ENCODE data around the gene PIGV.

DNA sequence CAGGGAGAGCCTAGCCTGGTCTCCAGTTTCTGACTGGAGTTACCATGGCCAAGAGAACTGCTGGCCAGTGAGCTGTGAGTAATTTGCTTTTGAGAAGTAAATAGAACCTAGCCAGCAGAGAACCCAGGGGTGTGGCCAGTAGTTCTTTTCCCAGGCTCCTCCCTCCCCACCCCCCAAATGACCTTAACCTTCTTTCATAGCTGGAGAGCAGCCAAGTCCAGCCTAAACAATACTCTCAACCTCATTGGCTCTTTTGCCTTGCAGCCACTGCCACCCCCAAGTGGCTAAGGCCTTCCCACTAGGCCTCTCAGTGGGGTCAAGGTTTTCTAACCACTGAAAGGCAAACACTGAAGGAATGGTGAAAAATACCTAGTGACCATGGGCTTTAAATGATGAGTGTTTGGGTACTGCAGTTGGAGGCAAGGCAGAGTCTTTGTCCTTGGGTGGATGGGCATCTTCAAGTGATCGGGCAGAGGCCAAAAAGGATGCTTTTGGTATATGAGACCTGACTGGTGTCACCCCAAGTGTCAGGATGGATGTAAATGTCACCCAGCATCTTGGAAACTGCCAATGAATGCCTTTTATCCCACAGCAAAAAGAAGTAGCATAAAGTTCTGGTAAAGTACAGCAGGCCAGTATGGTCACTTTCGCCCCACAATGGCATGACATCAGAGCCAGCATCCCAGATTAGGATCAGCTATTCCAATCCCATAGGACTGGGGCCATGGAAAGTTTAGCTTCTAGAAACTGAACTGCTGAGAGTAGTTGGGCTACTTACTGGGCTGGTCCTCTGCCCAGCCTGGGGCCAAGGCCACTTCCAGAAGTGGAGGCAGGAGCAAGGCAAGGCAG lies 3.5 kb upstream of the PIGV start:
- TF ChIP-seq SUZ12 (IDR thresholded peaks at IDR 0.05; ENCODE audit: extremely low read depth, insufficient read depth, insufficient read length) = no peak
- TF ChIP-seq YY1 (IDR thresholded peaks at IDR 0.05; ENCODE audit: insufficient read depth, insufficient read length) = no peak

All from NT2/D1 (cell line).